Lung (tissue), 12 donors: ENCODE measurements around the gene TRPC1. TPM values are rescaled to one million over a fixed set of nuclear protein-coding genes. Genes with fewer than 3 reads are reported as not detected.

Experiments used
- ATAC-seq: fragments of 200-7000 bp; cut with Tn5 transposase; one replicate; pipeline ENCODE4 v1.9.1; 2020; ENCODE audit warnings: moderate number of reproducible peaks; ENCODE audit not compliant: insufficient read depth, low FRiP score
- DNase-seq, 3 donors: peaks; one replicate each; pipeline ENCODE4 v3.0.0-alpha.2; 2013 to 2017
- H3K27ac ChIP-seq, 2 donors: one replicate each; pipeline ENCODE4 v1.5.1; 2013; ENCODE audit warnings: mild to moderate bottlenecking in 2 of 2, moderate library complexity in 2 of 2, control low read depth in 1 of 2, inconsistent platforms in 1 of 2, low read depth in 1 of 2, low read length in 1 of 2
- H3K27me3 ChIP-seq, 3 donors: one replicate each; pipeline ENCODE4 v1.5.1; 2013; ENCODE audit warnings: low read length in 2 of 3; ENCODE audit not compliant: control insufficient read depth in 3 of 3, insufficient read depth in 3 of 3
- H3K36me3 ChIP-seq, 4 donors: one replicate each; pipeline ENCODE4 v1.5.1; 2013; ENCODE audit warnings: low read length in 4 of 4, mild to moderate bottlenecking in 1 of 4, moderate library complexity in 1 of 4; ENCODE audit not compliant: control insufficient read depth in 4 of 4, insufficient read depth in 4 of 4
- H3K4me1 ChIP-seq, 5 donors: one replicate each; pipeline ENCODE4 v1.5.1; 2013; ENCODE audit warnings: low read length in 5 of 5, mild to moderate bottlenecking in 2 of 5, moderate library complexity in 1 of 5; ENCODE audit not compliant: control insufficient read depth in 5 of 5, insufficient read depth in 5 of 5
- H3K4me3 ChIP-seq: one replicate; pipeline ENCODE4 v1.5.1; 2013; ENCODE audit warnings: mild to moderate bottlenecking, control low read depth, moderate library complexity
- H3K9ac ChIP-seq, 2 donors: one replicate each; pipeline ENCODE4 v1.5.1; 2013; ENCODE audit warnings: low read length in 2 of 2, control low read depth in 1 of 2; ENCODE audit not compliant: insufficient read depth in 1 of 2
- H3K9me3 ChIP-seq, 4 donors: one replicate each; pipeline ENCODE4 v1.5.1; 2013; ENCODE audit warnings: low read length in 3 of 4, mild to moderate bottlenecking in 1 of 4, moderate library complexity in 1 of 4; ENCODE audit not compliant: control insufficient read depth in 4 of 4, insufficient read depth in 3 of 4
- CTCF ChIP-seq: IDR thresholded peaks from 2 replicates; pipeline ENCODE4 v1.5.1; 2012; ENCODE audit warnings: mild to moderate bottlenecking; ENCODE audit errors: control extremely low read depth, extremely low read depth
- WGBS, 2 donors: extraction: QIAGEN DNeasy Blood & Tissue Kit; methylation state at CpG; one replicate each; pipeline ENCODE4 v1.1.7; 2013; 5-methylcytosine and 5-hydroxymethylcytosine counted together
- polyA plus RNA-seq, 2 donors: library from polyadenylated mRNA; stranded (reverse); fragments of 200-250 nt; gene quantifications; one replicate each; pipeline ENCODE4 v1.2.1, GENCODE V29; 2013
- total RNA-seq, 2 donors: library from RNA; depleted of rRNA in 1 of 2; stranded (reverse); fragments of >200 nt in 1 of 2; gene quantifications; one replicate each; pipeline ENCODE4 v1.2.1, GENCODE V29; 2014 to 2021
- donor health status: control.
- donor health status: control.
- donor health status: Bipolar disorder and iron deficiency.
- donor health status: healthy.
- donor health status: DM: yes; HTN: yes; CAD: no.

TRPC1 gene
- total and polyA plus RNA-seq, 4 donors = 1.1 to 28.4 (median 4.7) TPM

- no peak overlapping the region for H3K27ac ChIP-seq
- 56 to 63% methylated on average over 2 of the region's 2 CpGs for WGBS, 2 donors
- H3K4me3 ChIP-seq = no peak overlapping the region
- no peaks in the 10 kb centered on the region for H3K9me3 ChIP-seq
- no peaks in the 10 kb centered on the region for H3K4me1 ChIP-seq
- TF ChIP-seq CTCF = no peak
- no peaks in the 10 kb centered on the region for H3K36me3 ChIP-seq
- no peak overlapping the region for H3K9ac ChIP-seq
- DNase-seq (no peak), ATAC-seq (no peak)
- no peaks in the 10 kb centered on the region for H3K27me3 ChIP-seq
These were observed 73.0 kb downstream of the TRPC1 start for GRCh38 chr3:142796823-142797222.

- Histone ChIP-seq H3K27me3 (no peaks in the 10 kb centered on the region), H3K36me3 (peaks cover 0 to 5% (median 1%) of the 10 kb centered on the region in 4 donors), H3K9ac (no peak overlapping the region), H3K4me3 (no peak overlapping the region), H3K27ac (no peak overlapping the region), H3K9me3 (no peaks in the 10 kb centered on the region), H3K4me1 (no peaks in the 10 kb centered on the region)
- WGBS, 2 donors = 87 to 92% methylated on average over 2 of the region's 2 CpGs
- no peak for TF ChIP-seq CTCF
- ATAC-seq (no peak), DNase-seq (no peak)
These were observed 77.9 kb downstream of the TRPC1 start for GRCh38 chr3:142801746-142802145.

GRCh38 chr3:142802891-142803290 lies 79.1 kb downstream of the TRPC1 start:
- Histone ChIP-seq H3K9me3 (no peaks in the 10 kb centered on the region), H3K9ac (no peak overlapping the region), H3K27ac (no peak overlapping the region), H3K4me1 (no peaks in the 10 kb centered on the region), H3K27me3 (no peaks in the 10 kb centered on the region), H3K36me3 (peaks cover 0 to 5% (median 1%) of the 10 kb centered on the region in 4 donors), H3K4me3 (no peak overlapping the region)
- WGBS, 2 donors = 78 to 88% methylated on average over 1 of the region's 1 CpG
- ATAC-seq (no peak), DNase-seq (no peak)
- no peak for TF ChIP-seq CTCF
